Smooth muscle cell (in vitro differentiated cells): Measurements from ENCODE around the gene SNX5. TPM values are rescaled to one million over a fixed set of nuclear protein-coding genes. Genes with fewer than 3 reads are reported as not detected.

Source experiments
- DNase-seq: peaks from one replicate; lab custom pipeline; 2025; ENCODE audit not compliant: unreplicated experiment; lab: John Stamatoyannopoulos, UW
- H2AFZ ChIP-seq: fragments of 200-600 bp; sonication (generic); 2 replicates; pipeline ENCODE4 v1.6.0; 2016; ENCODE audit warnings: antibody characterized with exemption, low read depth, mild to moderate bottlenecking
- H3F3A ChIP-seq: fragments of 200-600 bp; sonication (generic); 2 replicates; pipeline ENCODE4 v1.6.0; 2017; ENCODE audit warnings: antibody characterized with exemption, low read depth
- H3K27ac ChIP-seq: fragments of 200-600 bp; sonication (generic); 2 replicates; pipeline ENCODE4 v1.5.1; 2016; ENCODE audit warnings: low read depth, mild to moderate bottlenecking
- H3K27me3 ChIP-seq: fragments of 200-600 bp; sonication (generic); 2 replicates; pipeline ENCODE4 v1.6.1; 2016; ENCODE audit warnings: low read depth, mild to moderate bottlenecking
- H3K36me3 ChIP-seq: fragments of 200-600 bp; sonication (generic); 2 replicates; pipeline ENCODE4 v1.5.1; 2016; ENCODE audit warnings: low read depth
- H3K4me1 ChIP-seq: fragments of 200-600 bp; sonication (generic); 2 replicates; pipeline ENCODE4 v1.5.1; 2016; ENCODE audit warnings: low read depth
- H3K4me2 ChIP-seq: fragments of 200-600 bp; sonication (generic); 2 replicates; pipeline ENCODE4 v1.6.0; 2016; ENCODE audit warnings: mild to moderate bottlenecking
- H3K4me3 ChIP-seq: fragments of 200-600 bp; sonication (generic); 2 replicates; pipeline ENCODE4 v1.5.1; 2016; ENCODE audit warnings: mild to moderate bottlenecking
- H3K79me2 ChIP-seq: fragments of 200-600 bp; sonication (generic); 2 replicates; pipeline ENCODE4 v1.6.0; 2016; ENCODE audit warnings: low read depth, mild to moderate bottlenecking
- H3K9ac ChIP-seq: fragments of 200-600 bp; sonication (generic); 2 replicates; pipeline ENCODE4 v1.6.0; 2016; ENCODE audit warnings: low read depth
- H3K9me3 ChIP-seq: fragments of 200-600 bp; sonication (generic); replicated peaks from 2 replicates; pipeline ENCODE4 v1.5.1; 2016; ENCODE audit warnings: low read depth
- H4K20me1 ChIP-seq: fragments of 200-600 bp; sonication (generic); 2 replicates; pipeline ENCODE4 v1.6.0; 2016; ENCODE audit warnings: low read depth
- WGBS: methylation state at CpG from one replicate; pipeline ENCODE4 v1.1.7; 2016; ENCODE audit warnings: low lambda C conversion rate; 5-methylcytosine and 5-hydroxymethylcytosine counted together
- polyA plus RNA-seq: library from polyadenylated mRNA; unstranded; fragments of >200 nt; fragmentation: Nextera tagmentation; extraction: Ambion mirVana; gene quantifications from 2 replicates; pipeline ENCODE4 v1.2.1, GENCODE V29; 2016
- total RNA-seq: library from RNA; depleted of rRNA; stranded (reverse); fragments of >200 nt; gene quantifications from 2 replicates; pipeline ENCODE4 v1.2.3, GENCODE V29; 2014
- TF ChIP-seq, protein P1 (sequence below): fragments of 200-600 bp; sonication (generic); IDR thresholded peaks from 2 replicates; pipeline ENCODE4 v1.5.1; 2017; ENCODE audit warnings: borderline replicate concordance, mild to moderate bottlenecking, antibody characterized with exemption; ENCODE audit not compliant: insufficient read depth, poor library complexity, severe bottlenecking

SNX5 gene
- total and polyA plus RNA-seq, 2 experiments from 2014 or later, result 46.3 to 100 TPM

DNA sequence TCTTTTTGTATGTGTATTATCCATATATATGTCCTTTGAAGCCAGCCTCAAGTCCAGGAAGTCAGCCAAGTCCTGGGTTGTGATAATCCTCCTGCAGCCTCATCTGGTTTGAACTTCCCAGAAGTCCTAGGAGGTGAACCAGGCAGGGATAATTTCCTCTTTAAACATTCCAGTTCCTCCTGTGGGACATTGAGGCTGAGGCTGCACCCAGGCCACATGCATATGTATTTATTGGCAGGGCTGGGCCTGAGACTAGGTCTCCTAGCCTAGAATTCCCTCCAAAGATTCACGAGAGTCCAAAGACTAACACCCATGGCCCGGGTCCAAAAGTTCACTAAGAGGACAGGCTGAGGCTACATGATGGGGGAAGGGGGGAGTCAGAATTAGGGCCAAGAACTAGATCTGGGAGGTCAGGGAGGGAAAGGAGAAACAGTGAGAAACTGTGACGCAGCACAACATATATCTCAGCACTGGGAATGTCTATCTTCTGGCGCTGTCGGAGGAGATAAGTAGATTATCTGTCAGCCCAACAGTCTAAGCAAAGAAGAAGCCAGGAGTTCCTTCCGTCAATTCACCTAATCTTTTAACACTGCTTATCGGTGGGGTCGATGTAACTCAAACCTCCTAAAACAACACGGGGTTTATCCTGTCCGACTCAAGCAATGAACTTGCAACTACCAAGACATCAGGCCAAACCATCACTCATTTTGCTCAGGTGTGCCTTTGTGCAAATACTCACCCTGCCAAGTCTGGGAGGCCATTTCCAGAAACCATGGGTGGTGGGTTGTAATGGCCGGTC, 43.3 kb downstream of the SNX5 start:
- WGBS, result 37% methylated on average over 11 of the region's 11 CpGs
- Histone ChIP-seq H3K4me1 (no peaks in the 10 kb centered on the region), H3K4me3 (no peak overlapping the region), H3K9ac (no peak overlapping the region), H3F3A (no peaks in the 10 kb centered on the region), H3K27me3 (no peaks in the 10 kb centered on the region), H3K9me3 (no peaks in the 10 kb centered on the region), H3K4me2 (peak overlapping the region; percentile 58), H2AFZ (no peak overlapping the region), H4K20me1 (no peaks in the 10 kb centered on the region), H3K79me2 (no peaks in the 10 kb centered on the region), H3K36me3 (no peaks in the 10 kb centered on the region), H3K27ac (no peak overlapping the region)
- TF ChIP-seq, protein P1, sequence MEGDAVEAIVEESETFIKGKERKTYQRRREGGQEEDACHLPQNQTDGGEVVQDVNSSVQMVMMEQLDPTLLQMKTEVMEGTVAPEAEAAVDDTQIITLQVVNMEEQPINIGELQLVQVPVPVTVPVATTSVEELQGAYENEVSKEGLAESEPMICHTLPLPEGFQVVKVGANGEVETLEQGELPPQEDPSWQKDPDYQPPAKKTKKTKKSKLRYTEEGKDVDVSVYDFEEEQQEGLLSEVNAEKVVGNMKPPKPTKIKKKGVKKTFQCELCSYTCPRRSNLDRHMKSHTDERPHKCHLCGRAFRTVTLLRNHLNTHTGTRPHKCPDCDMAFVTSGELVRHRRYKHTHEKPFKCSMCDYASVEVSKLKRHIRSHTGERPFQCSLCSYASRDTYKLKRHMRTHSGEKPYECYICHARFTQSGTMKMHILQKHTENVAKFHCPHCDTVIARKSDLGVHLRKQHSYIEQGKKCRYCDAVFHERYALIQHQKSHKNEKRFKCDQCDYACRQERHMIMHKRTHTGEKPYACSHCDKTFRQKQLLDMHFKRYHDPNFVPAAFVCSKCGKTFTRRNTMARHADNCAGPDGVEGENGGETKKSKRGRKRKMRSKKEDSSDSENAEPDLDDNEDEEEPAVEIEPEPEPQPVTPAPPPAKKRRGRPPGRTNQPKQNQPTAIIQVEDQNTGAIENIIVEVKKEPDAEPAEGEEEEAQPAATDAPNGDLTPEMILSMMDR, result no peak
- DNase-seq, result no peak

GRCh38 chr20:17921774-17922173, 46.8 kb downstream of the SNX5 start:
- DNase-seq, result no peak
- no peak overlapping the region for H3K4me3 ChIP-seq
- no peaks in the 10 kb centered on the region for H3K79me2 ChIP-seq
- no peaks in the 10 kb centered on the region for H3K9me3 ChIP-seq
- 46% methylated on average over 1 of the region's 1 CpG for WGBS
- TF ChIP-seq, protein P1, result no peak
- no peak overlapping the region for H3K9ac ChIP-seq
- H3K36me3 ChIP-seq, result no peaks in the 10 kb centered on the region
- no peaks in the 10 kb centered on the region for H4K20me1 ChIP-seq
- no peaks in the 10 kb centered on the region for H3K4me1 ChIP-seq
- no peaks in the 10 kb centered on the region for H3K27me3 ChIP-seq
- no peaks in the 10 kb centered on the region for H3F3A ChIP-seq
- H2AFZ ChIP-seq, result no peak overlapping the region
- H3K4me2 ChIP-seq, result no peak overlapping the region
- H3K27ac ChIP-seq, result no peak overlapping the region

DNA sequence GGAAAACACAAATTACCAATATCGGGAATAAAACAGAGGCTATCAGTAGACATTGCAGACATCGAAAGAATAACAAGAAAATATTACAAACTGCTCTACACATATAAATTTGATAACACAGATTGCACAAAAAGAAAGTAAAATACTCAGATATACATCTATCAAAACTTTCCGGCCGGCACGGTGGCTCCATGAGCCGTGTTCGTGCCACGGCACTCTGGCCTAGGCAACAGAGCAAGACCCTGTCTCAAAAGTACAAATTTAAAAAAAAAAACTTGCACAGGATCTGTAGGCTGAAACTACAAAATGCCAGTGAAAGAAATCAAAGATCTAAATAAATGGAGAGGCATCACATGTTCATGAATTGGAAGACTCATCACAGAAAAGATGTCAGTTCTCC, 49.4 kb downstream of the SNX5 start:
- DNase-seq, result no peak
- peaks cover 3% of the 10 kb centered on the region for H3F3A ChIP-seq
- no peak overlapping the region for H3K4me3 ChIP-seq
- 97% methylated on average over 8 of the region's 8 CpGs for WGBS
- H3K79me2 ChIP-seq, result no peaks in the 10 kb centered on the region
- H3K27me3 ChIP-seq, result no peaks in the 10 kb centered on the region
- H3K9ac ChIP-seq, result no peak overlapping the region
- no peaks in the 10 kb centered on the region for H3K36me3 ChIP-seq
- H3K9me3 ChIP-seq, result no peaks in the 10 kb centered on the region
- H3K27ac ChIP-seq, result no peak overlapping the region
- H4K20me1 ChIP-seq, result no peaks in the 10 kb centered on the region
- no peak overlapping the region for H3K4me2 ChIP-seq
- TF ChIP-seq, protein P1, result no peak
- no peaks in the 10 kb centered on the region for H3K4me1 ChIP-seq
- H2AFZ ChIP-seq, result no peak overlapping the region
